ENCODE results near the gene TOM1.

TOM1 gene

GRCh38 chr22:35322893-35323292 is 23.2 kb downstream of the TOM1 start:
- DNase-seq (ENCODE audit: low spot score) (no peak), FAIRE-seq (no peak)

GRCh38 chr22:35323305-35323704 is 23.6 kb downstream of the TOM1 start:
- DNase-seq (ENCODE audit: low spot score) = no peak
- FAIRE-seq = no peak

GRCh38 chr22:35324067-35324466 is 24.4 kb downstream of the TOM1 start:
- FAIRE-seq (no peak), DNase-seq (ENCODE audit: low spot score) (no peak)

- DNase-seq (ENCODE audit: low spot score) (no peak), FAIRE-seq (no peak)
Observed at GRCh38 chr22:35324762-35325161, 25.1 kb downstream of the TOM1 start.

GRCh38 chr22:35325209-35325608 is 25.5 kb downstream of the TOM1 start:
- no peak for FAIRE-seq
- DNase-seq (ENCODE audit: low spot score) = no peak

GRCh38 chr22:35326854-35327562 is 27.3 kb downstream of the TOM1 start:
- FAIRE-seq (no peak), DNase-seq (ENCODE audit: low spot score) (no peak)

GRCh38 chr22:35327690-35328471 is 28.2 kb downstream of the TOM1 start:
- DNase-seq (ENCODE audit: low spot score) (no peak), FAIRE-seq (no peak)

GRCh38 chr22:35328472-35328885 is 28.8 kb downstream of the TOM1 start:
- FAIRE-seq = no peak

GRCh38 chr22:35329114-35329847 is 29.6 kb downstream of the TOM1 start:
- no peak for DNase-seq (ENCODE audit: low spot score)
- FAIRE-seq = no peak

More at GRCh38 chr22:35328472-35328885, 28.8 kb downstream of the TOM1 start:
- no peak for DNase-seq (ENCODE audit: low spot score)

GRCh38 chr22:35330258-35330861 is 30.7 kb downstream of the TOM1 start:
- FAIRE-seq (no peak), DNase-seq (ENCODE audit: low spot score) (peak; percentile 16)

- no peak for DNase-seq (ENCODE audit: low spot score)
- FAIRE-seq = no peak
Observed at GRCh38 chr22:35332278-35332677, 32.6 kb downstream of the TOM1 start.

GRCh38 chr22:35333220-35333619 is 33.5 kb downstream of the TOM1 start:
- no peak for DNase-seq (ENCODE audit: low spot score)
- no peak for FAIRE-seq

- FAIRE-seq (no peak), DNase-seq (ENCODE audit: low spot score) (no peak)
Observed at GRCh38 chr22:35334004-35334403, 34.3 kb downstream of the TOM1 start.

- no peak for DNase-seq (ENCODE audit: low spot score)
- no peak for FAIRE-seq
Observed at GRCh38 chr22:35335468-35335867, 35.8 kb downstream of the TOM1 start.

GRCh38 chr22:35335936-35336781 is 36.5 kb downstream of the TOM1 start:
- DNase-seq (ENCODE audit: low spot score) (no peak), FAIRE-seq (no peak)

GRCh38 chr22:35337932-35338331 is 38.2 kb downstream of the TOM1 start:
- no peak for FAIRE-seq
- no peak for DNase-seq (ENCODE audit: low spot score)

- FAIRE-seq = no peak
- no peak for DNase-seq (ENCODE audit: low spot score)
Observed at GRCh38 chr22:35341090-35341874, 41.6 kb downstream of the TOM1 start.

GRCh38 chr22:35342390-35342789 is 42.7 kb downstream of the TOM1 start:
- FAIRE-seq = no peak

GRCh38 chr22:35343664-35344550 is 44.2 kb downstream of the TOM1 start:
- no peak for FAIRE-seq
- no peak for DNase-seq (ENCODE audit: low spot score)

More at GRCh38 chr22:35342390-35342789, 42.7 kb downstream of the TOM1 start:
- DNase-seq (ENCODE audit: low spot score) = no peak
